ENCODE data around the gene NPTN.

NPTN gene

DNA sequence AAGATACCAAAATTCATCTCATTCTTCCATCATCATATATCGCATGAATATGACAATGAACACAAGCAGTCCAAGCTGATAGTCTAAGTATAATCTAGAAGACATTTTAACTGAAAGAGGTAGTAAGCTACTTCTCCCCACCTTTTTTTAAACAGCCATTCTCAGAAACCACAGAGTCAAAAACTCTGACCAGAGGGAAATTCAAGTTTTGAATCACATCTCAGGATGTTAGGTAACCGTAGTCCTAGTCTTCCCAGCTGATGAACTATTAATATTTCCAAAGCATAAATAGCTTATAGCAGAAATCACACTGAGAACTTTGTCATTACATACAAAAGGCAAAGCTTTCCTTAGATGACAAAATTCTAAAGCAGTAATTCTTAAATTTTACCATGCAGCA lies 25.8 kb downstream of the NPTN start:
- DNase-seq (ENCODE audit: low read depth in 1 of 2, low spot score in 1 of 2): no peak
- Histone ChIP-seq H3K27ac (replicated peaks) (no peak overlapping the region), H3K4me3 (replicated peaks; ENCODE audit: insufficient read depth, low read length) (no peak overlapping the region), H3K27me3 (ENCODE audit: insufficient read depth, poor library complexity, severe bottlenecking) (no peaks in the 10 kb centered on the region)
- TF ChIP-seq GABPA (IDR thresholded peaks at IDR 0.05; ENCODE audit: low read depth) (no peak), POLR2AphosphoS5 (IDR thresholded peaks at IDR 0.05; ENCODE audit: low read depth) (no peak), SPI1 (IDR thresholded peaks at IDR 0.05; ENCODE audit: borderline replicate concordance, low read depth) (no peak)
- TF ChIP-seq, protein P1, sequence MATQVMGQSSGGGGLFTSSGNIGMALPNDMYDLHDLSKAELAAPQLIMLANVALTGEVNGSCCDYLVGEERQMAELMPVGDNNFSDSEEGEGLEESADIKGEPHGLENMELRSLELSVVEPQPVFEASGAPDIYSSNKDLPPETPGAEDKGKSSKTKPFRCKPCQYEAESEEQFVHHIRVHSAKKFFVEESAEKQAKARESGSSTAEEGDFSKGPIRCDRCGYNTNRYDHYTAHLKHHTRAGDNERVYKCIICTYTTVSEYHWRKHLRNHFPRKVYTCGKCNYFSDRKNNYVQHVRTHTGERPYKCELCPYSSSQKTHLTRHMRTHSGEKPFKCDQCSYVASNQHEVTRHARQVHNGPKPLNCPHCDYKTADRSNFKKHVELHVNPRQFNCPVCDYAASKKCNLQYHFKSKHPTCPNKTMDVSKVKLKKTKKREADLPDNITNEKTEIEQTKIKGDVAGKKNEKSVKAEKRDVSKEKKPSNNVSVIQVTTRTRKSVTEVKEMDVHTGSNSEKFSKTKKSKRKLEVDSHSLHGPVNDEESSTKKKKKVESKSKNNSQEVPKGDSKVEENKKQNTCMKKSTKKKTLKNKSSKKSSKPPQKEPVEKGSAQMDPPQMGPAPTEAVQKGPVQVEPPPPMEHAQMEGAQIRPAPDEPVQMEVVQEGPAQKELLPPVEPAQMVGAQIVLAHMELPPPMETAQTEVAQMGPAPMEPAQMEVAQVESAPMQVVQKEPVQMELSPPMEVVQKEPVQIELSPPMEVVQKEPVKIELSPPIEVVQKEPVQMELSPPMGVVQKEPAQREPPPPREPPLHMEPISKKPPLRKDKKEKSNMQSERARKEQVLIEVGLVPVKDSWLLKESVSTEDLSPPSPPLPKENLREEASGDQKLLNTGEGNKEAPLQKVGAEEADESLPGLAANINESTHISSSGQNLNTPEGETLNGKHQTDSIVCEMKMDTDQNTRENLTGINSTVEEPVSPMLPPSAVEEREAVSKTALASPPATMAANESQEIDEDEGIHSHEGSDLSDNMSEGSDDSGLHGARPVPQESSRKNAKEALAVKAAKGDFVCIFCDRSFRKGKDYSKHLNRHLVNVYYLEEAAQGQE (IDR thresholded peaks at IDR 0.05; ENCODE audit: insufficient replicate concordance, low read depth): no peak
- TF ChIP-seq, protein P2, sequence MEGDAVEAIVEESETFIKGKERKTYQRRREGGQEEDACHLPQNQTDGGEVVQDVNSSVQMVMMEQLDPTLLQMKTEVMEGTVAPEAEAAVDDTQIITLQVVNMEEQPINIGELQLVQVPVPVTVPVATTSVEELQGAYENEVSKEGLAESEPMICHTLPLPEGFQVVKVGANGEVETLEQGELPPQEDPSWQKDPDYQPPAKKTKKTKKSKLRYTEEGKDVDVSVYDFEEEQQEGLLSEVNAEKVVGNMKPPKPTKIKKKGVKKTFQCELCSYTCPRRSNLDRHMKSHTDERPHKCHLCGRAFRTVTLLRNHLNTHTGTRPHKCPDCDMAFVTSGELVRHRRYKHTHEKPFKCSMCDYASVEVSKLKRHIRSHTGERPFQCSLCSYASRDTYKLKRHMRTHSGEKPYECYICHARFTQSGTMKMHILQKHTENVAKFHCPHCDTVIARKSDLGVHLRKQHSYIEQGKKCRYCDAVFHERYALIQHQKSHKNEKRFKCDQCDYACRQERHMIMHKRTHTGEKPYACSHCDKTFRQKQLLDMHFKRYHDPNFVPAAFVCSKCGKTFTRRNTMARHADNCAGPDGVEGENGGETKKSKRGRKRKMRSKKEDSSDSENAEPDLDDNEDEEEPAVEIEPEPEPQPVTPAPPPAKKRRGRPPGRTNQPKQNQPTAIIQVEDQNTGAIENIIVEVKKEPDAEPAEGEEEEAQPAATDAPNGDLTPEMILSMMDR (IDR thresholded peaks at IDR 0.05; ENCODE audit: insufficient read depth, low read length): no peak

DNA sequence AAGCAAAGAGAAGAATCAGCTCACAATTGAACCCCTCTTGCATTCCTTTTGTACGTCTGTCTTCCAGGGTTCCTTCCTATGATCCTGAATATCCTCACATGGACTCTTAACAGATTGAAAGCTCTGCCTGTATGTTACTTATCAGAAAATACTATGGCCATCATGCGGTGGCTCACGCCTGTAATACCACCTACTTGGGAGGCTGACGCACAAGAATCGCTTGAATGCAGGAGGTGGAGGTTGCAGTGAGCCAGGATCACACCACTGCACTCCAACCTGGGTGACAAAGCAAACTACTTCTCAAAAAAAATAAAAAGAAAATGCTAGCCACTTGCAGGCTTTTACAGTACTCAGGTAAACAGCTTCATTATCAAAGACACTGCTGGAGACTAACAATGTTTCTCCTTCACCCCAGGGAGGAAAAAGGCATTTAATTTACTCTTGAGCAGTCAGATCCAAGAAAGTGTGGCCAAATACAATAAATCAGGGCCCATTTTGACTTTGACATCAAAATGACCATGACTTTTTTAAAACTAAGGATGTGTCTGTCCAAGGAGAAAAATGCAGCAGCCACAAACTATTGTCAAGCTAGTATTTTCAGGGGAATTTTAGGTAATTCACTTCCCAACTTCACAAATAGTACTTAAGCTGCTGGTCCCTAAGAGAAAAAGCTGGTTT lies 27.3 kb downstream of the NPTN start:
- no peaks in the 10 kb centered on the region for H3K27me3 ChIP-seq (ENCODE audit: insufficient read depth, poor library complexity, severe bottlenecking)
- H3K4me3 ChIP-seq (replicated peaks; ENCODE audit: insufficient read depth, low read length): no peak overlapping the region
- no peak for DNase-seq (ENCODE audit: low read depth in 1 of 2, low spot score in 1 of 2)

DNA sequence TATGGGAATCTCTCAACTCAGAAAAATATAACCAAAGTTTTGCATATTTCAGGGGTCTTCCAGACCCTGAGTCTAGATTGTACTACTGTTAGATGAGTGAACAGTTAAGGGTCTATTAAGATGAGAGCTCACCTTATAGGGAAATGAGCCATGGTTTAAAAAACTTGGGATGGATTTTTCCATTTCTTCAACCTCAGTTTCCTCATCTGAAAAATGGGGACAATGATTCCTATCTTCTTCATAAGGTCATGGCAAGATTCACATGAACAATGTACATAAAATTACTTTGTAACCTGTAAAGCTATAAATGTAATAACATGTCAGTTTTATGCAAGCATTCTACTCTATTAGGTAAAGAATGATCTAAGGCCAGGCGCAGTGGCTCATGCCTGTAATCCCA lies 28.7 kb downstream of the NPTN start:
- Histone ChIP-seq H3K4me3 (replicated peaks; ENCODE audit: insufficient read depth, low read length) (no peak overlapping the region), H3K27ac (replicated peaks) (no peak overlapping the region), H3K27me3 (ENCODE audit: insufficient read depth, poor library complexity, severe bottlenecking) (no peaks in the 10 kb centered on the region)
- no peak for DNase-seq (ENCODE audit: low read depth in 1 of 2, low spot score in 1 of 2)
- TF ChIP-seq GABPA (IDR thresholded peaks at IDR 0.05; ENCODE audit: low read depth) (no peak), SPI1 (IDR thresholded peaks at IDR 0.05; ENCODE audit: borderline replicate concordance, low read depth) (no peak), POLR2AphosphoS5 (IDR thresholded peaks at IDR 0.05; ENCODE audit: low read depth) (no peak)
- TF ChIP-seq, protein P2 (IDR thresholded peaks at IDR 0.05; ENCODE audit: insufficient read depth, low read length): no peak
- TF ChIP-seq, protein P1 (IDR thresholded peaks at IDR 0.05; ENCODE audit: insufficient replicate concordance, low read depth): no peak

More for the DNA sequence above, 27.3 kb downstream of the NPTN start:
- H3K27ac ChIP-seq (replicated peaks): no peak overlapping the region
- no peak for TF ChIP-seq POLR2AphosphoS5 (IDR thresholded peaks at IDR 0.05; ENCODE audit: low read depth)
- TF ChIP-seq SPI1 (IDR thresholded peaks at IDR 0.05; ENCODE audit: borderline replicate concordance, low read depth): no peak
- TF ChIP-seq, protein P1 (IDR thresholded peaks at IDR 0.05; ENCODE audit: insufficient replicate concordance, low read depth): no peak
- TF ChIP-seq GABPA (IDR thresholded peaks at IDR 0.05; ENCODE audit: low read depth): no peak
- TF ChIP-seq, protein P2 (IDR thresholded peaks at IDR 0.05; ENCODE audit: insufficient read depth, low read length): no peak
